HFFc6 (cell line): Measurements from ENCODE around the gene ARHGAP21. TPM values are rescaled to one million over a fixed set of nuclear protein-coding genes. Genes with fewer than 3 reads are reported as not detected.

ENCODE experiments used
- DNase-seq: peaks from one replicate; pipeline ENCODE4 v3.0.0-alpha.2; 2018
- H3K27ac Mint-ChIP-seq: 2 replicates; pipeline ENCODE4 v1.8.0; 2020; ENCODE audit warnings: mild to moderate bottlenecking, mixed read lengths
- H3K27me3 Mint-ChIP-seq: 2 replicates; pipeline ENCODE4 v1.8.0; 2021; ENCODE audit warnings: mild to moderate bottlenecking, moderate library complexity, mixed read lengths; ENCODE audit not compliant: insufficient read depth
- H3K36me3 Mint-ChIP-seq: 2 replicates; pipeline ENCODE4 v1.8.0; 2021; ENCODE audit warnings: low read depth, mixed read lengths
- H3K4me1 Mint-ChIP-seq: 2 replicates; pipeline ENCODE4 v1.8.0; 2020; ENCODE audit warnings: low read depth, mixed read lengths
- H3K4me3 Mint-ChIP-seq: 2 replicates; pipeline ENCODE4 v1.8.0; 2020; ENCODE audit warnings: mild to moderate bottlenecking, moderate library complexity, mixed read lengths
- H3K9me3 Mint-ChIP-seq: 2 replicates; pipeline ENCODE4 v1.8.0; 2020; ENCODE audit warnings: mild to moderate bottlenecking, mixed read lengths
- CTCF ChIP-seq: fragments of 200-600 bp; sonication (generic); IDR thresholded peaks from 2 replicates; pipeline ENCODE4 v1.5.0; 2021; ENCODE audit warnings: antibody characterized with exemption, mild to moderate bottlenecking
- total RNA-seq, 6 experiments: library from RNA; stranded (reverse); fragmentation: NEBNext Ultra II Directional; extraction: Animal tissue kit (Norgen Biotek cat#: 25700); gene quantifications; 2 replicates in 1 of 6; 3 replicates in 5 of 6; pipeline ENCODE4 v1.2.3, GENCODE V29; 2021

The ARHGAP21 gene
- total RNA-seq, 6 experiments from 2014 or later: 71.4 to 94.1 (median 82.1) TPM

- TF ChIP-seq CTCF: no peak
These were observed 148.1 kb downstream of the ARHGAP21 start for GRCh38 chr10:24575481-24576002.

GRCh38 chr10:24574578-24575155 is 149.0 kb downstream of the ARHGAP21 start:
- Mint-ChIP-seq H3K4me3 (no peak overlapping the region), H3K9me3 (no peaks in the 10 kb centered on the region), H3K4me1 (peaks cover 12% of the 10 kb centered on the region), H3K27ac (no peak overlapping the region), H3K27me3 (peaks cover 7% of the 10 kb centered on the region), H3K36me3 (no peaks in the 10 kb centered on the region)
- no peak for DNase-seq
- TF ChIP-seq CTCF: 0 out of 2 replicates have a peak, but pooled peaks have one; percentile 11

More at GRCh38 chr10:24575481-24576002, 148.1 kb downstream of the ARHGAP21 start:
- peaks cover 3% of the 10 kb centered on the region; the same call in 1 of the 2 replicates for H3K27me3 Mint-ChIP-seq
- H3K4me3 Mint-ChIP-seq: no peak overlapping the region
- no peaks in the 10 kb centered on the region for H3K36me3 Mint-ChIP-seq
- H3K9me3 Mint-ChIP-seq: no peaks in the 10 kb centered on the region
- peak; percentile 15 for DNase-seq
- peaks cover 12% of the 10 kb centered on the region for H3K4me1 Mint-ChIP-seq
- no peak overlapping the region for H3K27ac Mint-ChIP-seq

- Mint-ChIP-seq H3K27ac (no peak overlapping the region), H3K9me3 (no peaks in the 10 kb centered on the region), H3K36me3 (no peaks in the 10 kb centered on the region), H3K4me3 (no peak overlapping the region), H3K4me1 (peaks cover 12% of the 10 kb centered on the region), H3K27me3 (peaks cover 7% of the 10 kb centered on the region)
- no peak for DNase-seq
- TF ChIP-seq CTCF: no peak
These were observed 149.5 kb downstream of the ARHGAP21 start for GRCh38 chr10:24574161-24574560.

- Mint-ChIP-seq H3K36me3 (no peaks in the 10 kb centered on the region), H3K4me3 (no peak overlapping the region), H3K27ac (no peak overlapping the region), H3K4me1 (peaks cover 12% of the 10 kb centered on the region), H3K27me3 (peaks cover 13% of the 10 kb centered on the region), H3K9me3 (no peaks in the 10 kb centered on the region)
- no peak for TF ChIP-seq CTCF
- no peak for DNase-seq
These were observed 151.7 kb downstream of the ARHGAP21 start for GRCh38 chr10:24571870-24572450.

GRCh38 chr10:24570658-24571426 is 152.8 kb downstream of the ARHGAP21 start:
- Mint-ChIP-seq H3K27ac (no peak overlapping the region), H3K9me3 (no peaks in the 10 kb centered on the region), H3K4me1 (peaks cover 10% of the 10 kb centered on the region)

More at GRCh38 chr10:24570658-24571426, 152.8 kb downstream of the ARHGAP21 start:
- Mint-ChIP-seq H3K36me3 (no peaks in the 10 kb centered on the region), H3K27me3 (peaks cover 13% of the 10 kb centered on the region), H3K4me3 (no peak overlapping the region)
- DNase-seq: no peak
- no peak for TF ChIP-seq CTCF
